OCI-LY1 (cell line): ENCODE data around the gene C8B.

Experiments used
- CTCF ChIP-seq: fragments of 200-600 bp; sonication (generic), shearing (Covaris generic); IDR thresholded peaks from 2 replicates; pipeline ENCODE4 v1.5.1; 2017; ENCODE audit warnings: mild to moderate bottlenecking, antibody characterized with exemption, low read length, moderate library complexity, mixed read lengths
- EZH2 ChIP-seq: fragments of 200-600 bp; sonication (generic), shearing (Covaris generic); IDR thresholded peaks from 2 replicates; pipeline ENCODE4 v1.8.0; 2017; ENCODE audit warnings: borderline replicate concordance, mixed run types, mild to moderate bottlenecking, antibody characterized with exemption, low read length, moderate library complexity, mixed read lengths

DNA sequence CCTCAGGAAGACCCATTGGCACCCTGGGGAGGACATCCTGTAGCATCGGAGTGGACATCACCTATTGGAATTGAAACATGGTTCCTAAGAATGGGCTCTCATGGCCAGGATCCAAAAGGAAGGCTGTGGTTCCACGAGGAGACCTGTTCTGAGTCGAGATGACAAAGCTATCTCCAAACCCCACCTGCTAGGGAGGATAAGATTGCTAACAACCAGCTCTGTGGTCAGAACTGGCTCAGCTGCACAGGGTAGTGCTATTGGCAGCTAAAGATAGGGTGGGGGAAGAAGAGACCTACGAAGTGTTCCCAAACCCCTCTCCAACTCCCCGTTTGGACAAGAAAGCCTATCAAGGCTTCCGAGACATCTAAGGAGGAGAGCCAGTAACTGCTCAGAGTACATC, 17.7 kb upstream of the C8B start:
- TF ChIP-seq CTCF, result no peak
- no peak for TF ChIP-seq EZH2
